Stimulated activated CD8-positive, alpha-beta memory T cell treated with anti-CD3 and anti-CD28 coated beads, Interleukin-7, amount 100 ng/mL, for 24 hours (primary cell): Measurements from ENCODE around the gene CRYBG2.
A peak's percentile ranks its signal among the peaks of the same experiment; 100 is the strongest.
"Not testable (repeated sequence)": the region's sequence is repeated elsewhere in the genome, so short reads cannot be mapped to it uniquely, and the experiment has no call there.

Experiments used
- DNase-seq: peaks from one replicate; pipeline ENCODE4 v3.0.0-alpha.2; 2020; ENCODE audit warnings: low read depth

The CRYBG2 gene

DNA sequence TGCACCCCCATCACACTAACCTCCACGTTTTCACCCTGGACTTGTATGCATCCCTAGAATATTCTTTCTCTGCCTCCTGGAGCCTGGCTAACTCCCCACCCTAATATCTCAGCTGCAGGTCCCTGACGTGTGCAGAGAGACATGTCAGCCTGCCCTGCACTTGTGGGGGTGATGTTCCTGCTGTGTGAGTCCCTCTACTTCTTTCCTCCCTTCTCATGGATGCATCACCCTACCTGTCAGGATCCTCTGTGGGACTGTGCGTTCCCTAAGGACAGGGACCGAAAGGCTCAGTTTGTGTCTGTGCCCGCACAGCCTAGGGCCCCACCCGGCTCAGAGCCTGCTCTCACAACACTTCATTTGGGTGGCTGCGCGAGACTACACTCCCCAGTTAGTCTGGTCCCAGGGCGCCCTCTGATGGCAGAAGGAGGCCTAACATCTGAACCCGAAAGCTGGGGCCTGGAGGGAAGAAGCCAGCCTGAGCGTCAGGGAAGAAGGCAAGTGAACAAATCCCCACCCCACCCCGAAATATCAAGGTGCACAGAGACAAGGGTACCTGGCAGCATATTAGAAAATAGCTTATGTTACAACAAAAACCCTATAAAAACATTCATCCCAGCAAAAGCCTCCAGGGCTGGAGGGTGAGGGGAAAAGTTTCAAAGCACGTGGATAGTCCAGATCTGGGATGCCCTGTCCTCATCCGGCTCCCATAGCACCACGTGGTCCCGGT lies 32.5 kb downstream of the CRYBG2 start:
- peak; percentile 97 for DNase-seq

DNA sequence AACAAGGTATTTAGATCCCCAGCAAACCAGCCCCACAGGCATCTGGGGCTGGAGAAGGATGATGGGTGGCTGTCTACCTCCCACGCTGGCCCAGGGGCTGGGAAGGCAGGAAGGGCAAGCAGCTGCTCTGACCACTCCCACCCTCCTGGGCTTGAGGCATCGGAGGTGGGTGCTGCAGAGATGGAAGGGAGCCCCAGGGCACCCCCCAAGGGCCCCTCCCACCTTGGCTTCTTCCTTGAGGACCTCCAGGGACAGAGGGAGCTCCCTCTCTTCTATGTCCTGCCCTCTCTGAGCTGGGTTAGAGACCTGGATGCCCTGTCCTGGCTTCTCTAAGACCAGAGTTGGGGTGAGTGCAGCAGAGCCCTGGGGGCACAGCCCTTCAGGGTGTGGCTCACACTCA lies 33.0 kb downstream of the CRYBG2 start:
- no peak for DNase-seq

DNA sequence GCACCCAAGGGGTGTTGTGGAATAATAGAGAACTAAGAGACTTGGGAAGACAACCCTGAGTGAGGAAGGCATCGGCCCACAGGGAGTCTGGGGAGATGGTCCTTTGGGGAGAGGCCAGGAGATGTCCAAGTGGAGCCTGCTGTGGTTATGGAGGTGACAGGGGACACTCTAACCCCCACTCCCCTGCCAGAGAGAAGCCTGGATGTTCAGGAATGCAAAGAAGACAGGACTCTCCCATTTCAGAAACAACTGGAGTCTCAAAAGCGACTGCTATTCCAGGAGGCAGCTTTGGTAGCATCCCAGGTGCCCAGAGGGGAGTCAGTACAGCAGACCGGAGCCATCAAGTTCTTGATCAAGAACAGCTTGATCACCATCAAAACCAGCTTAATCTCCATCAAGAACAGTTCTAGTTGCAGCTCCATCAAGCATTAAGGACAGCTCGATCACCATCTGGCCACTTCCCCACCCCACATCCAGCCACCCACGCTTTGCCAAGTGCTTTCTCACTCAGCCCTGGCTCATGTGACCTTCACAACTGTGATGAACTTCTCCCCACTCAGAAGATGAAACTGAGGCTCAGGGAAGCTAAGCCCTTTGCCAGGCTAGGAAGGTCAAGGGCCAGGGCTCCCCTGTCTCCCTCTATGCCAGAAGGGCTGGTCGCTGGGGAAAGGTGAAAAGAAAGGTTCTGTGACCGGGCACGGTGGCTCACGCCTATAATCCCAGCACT lies 35.4 kb downstream of the CRYBG2 start:
- DNase-seq = no peak

DNA sequence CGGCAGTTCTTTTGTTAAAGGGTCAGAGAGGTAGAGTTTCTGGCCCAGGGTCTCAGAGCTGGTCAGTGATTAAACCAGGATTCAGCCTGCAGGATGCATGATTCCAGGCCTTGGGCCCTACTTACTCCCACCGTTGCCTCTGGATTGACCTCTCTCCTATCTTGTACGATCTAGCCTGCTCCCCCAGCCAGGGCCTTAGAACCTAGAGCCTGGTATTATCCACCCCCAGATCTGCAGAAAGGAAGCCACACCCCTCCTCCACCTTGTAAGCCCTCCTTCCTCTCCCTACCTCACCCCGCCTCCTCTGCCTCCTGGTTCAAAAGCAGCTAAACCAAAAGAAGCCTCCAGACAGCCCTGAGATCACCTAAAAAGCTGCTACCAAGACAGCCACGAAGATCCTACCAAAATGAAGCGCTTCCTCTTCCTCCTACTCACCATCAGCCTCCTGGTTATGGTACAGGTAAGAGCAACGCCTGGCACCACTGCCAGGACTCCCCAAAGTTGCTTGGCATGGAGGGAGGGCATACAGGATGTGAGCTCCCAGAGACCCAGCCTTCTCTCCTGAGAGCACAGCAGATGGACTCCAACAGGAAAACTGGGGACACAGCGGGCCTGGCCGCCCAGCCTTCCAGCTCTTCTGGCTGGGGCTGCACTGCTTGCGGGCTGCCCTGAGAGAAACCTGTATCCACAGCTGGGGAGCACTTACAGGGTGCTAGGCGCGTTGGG lies 36.2 kb downstream of the CRYBG2 start, which contains the start of gene CD52:
CD52 (plus strand) TSS at position 347 of the 726 bp plus-strand sequence; CDS start at position 407, 60 bp downstream.
- peak; percentile 32 for DNase-seq

DNA sequence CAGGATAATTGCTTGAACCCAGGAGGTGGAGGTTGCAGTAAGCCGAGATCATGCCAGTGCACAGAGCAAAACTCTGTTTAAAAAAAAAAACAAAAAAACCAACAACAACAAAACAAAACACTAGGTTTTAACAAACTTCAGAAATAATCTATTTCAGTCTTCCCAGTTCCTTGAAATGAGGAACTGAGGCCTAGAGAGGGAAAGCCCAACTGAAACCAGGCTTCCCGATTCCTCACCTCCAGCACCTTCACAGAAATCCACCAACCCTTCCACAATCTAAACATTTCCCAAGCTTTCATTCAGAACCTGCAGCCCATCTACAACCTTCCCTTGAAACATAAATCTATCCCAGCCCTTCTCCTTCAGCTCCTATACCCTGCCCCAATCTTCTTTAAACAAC lies 36.8 kb downstream of the CRYBG2 start:
- DNase-seq = no peak

DNA sequence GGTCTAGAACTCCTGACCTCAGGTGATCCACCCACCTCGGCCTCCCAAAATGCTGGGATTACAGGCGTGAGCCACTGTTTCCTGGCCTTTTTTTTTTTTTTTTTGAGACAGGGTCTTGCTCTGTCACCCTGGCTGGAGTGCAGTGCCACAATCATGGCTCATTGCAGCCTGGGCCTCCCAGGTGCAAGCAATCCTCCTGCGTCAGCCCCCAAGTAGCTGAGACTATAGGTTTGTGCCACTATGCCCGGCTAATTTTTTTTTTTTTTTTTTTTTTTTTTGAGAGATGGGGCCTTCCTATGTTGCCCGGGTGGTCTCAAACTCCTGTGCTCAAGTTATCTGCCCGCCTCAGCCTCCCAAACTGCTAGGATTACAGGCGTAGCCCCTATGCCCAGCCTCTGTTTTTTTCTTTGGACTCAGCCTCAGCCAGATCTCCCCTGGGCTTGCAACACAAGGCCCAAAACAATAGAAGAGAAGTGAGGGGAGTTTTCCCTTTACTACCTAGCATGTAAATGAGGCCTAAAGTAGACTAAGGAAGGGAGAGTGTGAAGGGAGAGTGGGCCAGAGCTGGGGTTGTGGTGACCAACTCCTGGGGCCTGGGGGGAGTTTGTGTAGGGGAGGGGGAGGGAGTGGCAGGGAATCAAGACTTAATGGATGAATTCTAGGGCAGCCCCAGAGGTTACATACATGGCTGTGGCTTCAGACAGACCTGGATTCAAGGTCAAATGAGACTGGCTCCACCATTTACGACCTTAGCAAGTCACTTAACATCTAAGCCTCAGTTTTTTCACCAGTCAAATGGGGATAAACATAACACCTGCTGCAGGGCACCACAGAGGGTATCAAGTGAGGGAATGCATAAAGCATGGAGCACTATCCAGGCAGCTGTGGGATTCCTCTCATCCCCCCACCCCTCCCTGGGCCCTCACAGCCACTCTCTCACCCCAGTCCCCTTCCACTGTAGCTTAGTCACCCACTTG lies 37.8 kb downstream of the CRYBG2 start:
- DNase-seq = no peak

DNA sequence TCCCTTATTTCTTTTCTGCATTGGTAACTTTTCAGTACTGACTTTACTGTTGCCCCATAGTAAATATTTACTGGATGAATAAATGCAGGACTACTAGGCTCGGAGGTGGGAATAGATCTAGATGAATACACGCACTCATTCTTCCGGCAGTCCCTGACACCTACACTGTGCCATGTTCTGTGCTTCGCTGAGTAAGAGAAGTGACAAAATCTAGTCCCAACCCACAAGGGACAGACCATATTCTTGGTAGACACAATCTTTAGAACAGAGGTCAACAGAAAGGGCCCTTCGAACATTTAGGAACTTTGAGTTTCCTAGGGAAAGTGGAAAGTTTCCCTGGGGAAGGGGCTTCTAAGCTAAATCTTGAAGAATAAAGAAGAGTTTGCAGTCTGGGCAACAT lies 39.4 kb downstream of the CRYBG2 start:
- DNase-seq = no peak

DNA sequence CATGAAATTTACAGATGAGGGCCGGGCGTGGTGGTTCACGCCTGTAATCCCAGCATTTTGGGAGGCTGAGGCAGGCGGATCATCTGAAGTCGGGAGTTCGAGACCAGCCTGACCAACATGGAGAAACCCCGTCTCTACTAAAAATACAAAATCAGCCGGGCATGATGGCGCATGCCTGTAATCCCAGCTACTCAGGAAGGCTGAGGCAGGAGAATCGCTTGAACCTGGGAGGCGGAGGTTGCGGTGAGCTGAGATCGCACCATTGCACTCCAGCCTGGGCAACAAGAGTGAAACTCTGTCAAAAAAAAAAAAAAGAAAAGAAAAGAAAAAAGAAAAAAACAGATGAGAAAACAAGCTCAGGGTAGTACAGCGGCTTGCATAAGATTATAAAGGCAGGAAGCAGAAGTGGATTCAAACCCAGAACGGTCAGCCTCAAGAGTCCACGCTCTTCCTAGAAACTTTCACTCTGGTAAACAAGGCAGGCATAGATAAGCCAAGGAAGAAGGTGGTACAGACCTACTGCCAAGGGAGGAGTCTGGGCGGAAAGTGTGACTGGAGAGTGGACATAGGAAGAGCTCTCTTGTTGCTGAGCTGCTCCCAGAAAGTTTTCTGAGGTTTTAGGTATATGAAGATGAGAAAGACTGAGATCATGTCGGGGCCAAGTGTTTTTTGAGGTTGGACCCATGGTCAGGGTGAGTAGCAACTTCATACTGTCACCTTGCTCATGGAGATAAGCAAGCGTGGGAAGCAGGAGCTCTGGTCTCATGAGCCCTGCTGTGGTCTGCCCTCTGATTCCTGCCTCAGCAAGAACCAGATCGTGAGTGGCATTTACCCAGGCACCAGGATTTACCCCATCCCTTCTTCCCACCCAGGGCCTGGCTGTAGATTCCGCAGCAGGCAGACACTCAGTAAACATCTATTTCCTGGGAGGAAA lies 45.7 kb downstream of the CRYBG2 start:
- DNase-seq = not testable (repeated sequence)

DNA sequence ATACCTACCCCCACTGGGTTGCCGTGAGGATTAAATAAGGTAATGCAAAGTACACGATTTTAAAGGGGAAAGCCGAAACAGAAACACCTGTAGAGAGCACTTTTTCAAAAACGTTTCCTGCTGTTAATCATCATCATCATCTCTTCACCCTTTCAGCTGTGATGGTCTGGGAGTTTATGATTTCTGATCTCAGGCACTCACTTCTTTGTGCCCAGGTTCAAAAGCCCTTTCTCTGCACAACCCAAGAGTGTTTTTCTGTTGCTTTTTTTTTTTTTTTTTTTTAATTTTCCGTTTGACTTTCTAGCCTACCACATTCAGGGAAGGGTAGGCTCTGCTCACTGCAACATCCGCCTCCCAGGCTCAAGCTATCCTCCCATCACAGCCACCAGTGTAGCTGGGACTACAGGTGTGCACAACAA lies 46.6 kb downstream of the CRYBG2 start:
- no peak for DNase-seq

DNA sequence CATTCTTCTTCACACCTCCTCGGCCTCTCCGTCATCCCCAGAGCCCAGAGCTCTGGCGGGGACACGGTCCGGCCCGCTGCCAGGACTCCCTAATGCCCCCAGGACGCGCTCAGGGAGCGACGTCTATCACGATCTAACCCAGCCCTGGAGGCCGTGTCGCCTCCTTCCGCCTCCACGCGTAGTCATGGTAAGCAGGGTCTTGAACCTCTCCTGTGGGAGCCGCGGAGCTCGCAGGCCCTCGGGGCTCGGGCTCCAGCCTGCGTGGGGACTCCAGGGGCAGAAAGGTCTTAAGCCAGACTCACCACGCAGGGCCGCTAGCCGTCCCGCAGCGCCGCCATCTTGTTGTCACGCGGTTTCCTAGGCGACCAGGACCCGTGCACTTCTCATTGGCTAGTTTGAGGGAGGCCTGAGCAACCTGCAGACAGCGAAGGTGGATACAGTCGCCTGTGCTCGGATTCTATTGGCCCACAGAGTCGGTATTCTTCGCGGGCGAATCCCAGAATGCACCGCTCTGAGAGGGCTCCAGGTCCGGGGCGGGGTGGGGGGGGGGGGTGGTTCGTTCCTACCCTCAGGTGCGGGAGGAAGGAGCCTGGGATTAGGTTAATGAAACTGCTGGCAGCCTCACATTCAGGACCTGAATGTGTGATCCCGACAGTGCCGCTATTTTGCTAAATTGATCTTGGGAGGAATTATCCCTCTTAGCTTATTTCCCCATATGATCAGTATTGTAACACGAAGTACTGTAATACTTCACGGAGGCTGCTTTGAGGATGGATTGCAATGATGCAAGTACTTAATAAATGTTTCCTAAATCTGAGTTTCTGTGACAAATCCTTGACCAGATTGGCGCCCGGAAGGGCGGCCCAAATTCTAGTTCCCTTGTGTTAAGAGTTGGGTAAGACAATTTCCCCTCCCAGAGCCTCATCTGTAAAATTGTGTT lies 47.4 kb downstream of the CRYBG2 start, which contains the start of gene UBXN11:
UBXN11 (minus strand) TSS at position 347 of the 940 bp plus-strand sequence. CDS start 3,753 bp downstream, outside the sequence.
- DNase-seq = peak; percentile 84

DNA sequence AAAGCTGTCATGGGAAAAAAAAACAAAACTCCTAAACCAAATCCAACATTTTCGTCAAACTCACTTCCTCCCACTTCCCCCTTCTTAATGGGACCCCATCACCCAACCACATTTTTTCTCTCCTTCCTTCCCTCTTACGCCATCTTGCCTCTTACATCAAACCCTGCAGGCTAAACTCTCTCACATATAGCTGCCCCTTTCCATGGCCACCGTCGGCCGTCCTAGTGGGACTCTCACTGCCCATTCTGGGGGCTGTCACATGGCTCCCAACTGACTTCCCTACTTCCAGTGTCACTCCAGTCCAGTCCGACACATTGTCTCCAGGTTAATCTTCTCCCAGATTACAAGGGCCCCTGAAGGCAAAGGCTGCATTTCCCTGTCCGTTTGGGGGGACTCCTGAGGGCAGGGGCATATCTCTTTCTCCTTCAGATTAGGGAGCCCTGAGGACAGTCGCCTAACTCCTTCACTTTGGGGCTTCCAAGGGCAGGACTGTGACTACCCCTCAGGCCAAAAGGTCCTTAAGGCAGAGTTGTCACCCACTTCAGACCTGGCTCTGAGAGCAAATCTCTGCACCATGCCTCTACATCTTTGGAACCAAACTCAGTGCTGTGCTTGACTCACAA lies 48.2 kb downstream of the CRYBG2 start:
- DNase-seq = no peak

DNA sequence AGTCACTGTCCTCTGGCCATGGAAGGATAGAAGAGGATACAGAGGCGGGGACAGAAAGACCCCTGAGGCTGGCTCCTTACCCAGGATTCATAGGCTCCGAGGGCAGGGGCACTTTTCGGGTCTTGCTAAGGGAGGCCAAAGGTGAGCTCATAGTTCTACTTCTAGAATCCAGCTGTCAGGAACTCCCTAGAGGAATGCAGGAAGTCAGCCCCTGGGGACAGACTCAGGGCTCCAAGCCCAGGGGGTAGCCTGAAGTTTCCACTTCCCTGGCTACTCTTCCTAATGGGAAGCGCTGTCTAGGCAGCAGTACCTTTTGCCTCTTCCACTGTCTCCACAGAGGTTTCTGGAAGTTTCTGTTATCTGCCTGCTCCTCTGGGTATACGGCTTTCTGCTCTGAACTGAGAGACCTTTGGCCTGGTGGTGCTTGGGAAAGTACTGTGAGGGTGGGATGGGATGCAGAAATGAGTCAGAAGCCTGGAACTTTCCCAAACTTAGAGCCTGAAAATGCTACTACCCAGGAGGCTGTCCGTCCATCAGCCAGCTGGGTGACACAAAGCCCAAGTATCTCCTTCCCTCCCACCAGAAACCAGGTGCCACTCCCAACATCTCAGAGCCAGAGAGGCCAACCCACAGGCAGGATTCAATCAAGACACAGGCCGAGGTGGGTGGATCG lies 51.1 kb downstream of the CRYBG2 start:
- DNase-seq = no peak

DNA sequence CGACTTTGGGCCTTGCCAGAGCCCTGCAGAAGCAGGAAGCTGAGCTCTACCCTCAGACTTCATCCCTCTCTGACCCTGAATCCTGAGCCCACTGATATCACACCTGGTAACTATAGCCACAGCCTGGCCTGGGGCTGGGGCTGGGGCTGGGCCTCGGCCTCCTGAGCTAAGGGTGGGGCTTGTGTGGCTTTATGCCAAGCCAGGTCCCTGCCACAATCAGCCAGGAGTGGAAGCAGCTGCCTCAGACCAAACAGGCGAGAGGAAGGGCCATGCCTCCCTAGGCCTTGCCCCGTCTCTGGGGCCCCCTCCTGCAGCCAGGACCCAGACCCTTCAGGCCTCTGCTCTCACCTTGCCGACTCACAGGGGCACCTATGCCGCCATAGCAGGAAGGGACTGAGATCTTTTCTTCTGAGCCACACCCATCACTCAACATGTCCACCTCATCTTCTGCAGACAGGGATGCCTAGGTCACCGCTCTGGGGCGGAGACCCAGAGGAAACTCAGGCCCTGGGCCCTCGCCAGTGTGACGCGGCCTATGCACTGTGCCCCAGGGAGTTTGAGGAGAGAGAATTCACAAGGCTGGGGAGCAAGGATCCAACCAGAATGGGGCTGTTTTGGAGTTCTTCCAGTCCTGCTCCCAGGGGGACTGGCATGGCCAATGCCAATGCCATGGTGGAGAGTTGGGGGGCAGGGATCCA lies 53.2 kb downstream of the CRYBG2 start:
- DNase-seq = no peak

DNA sequence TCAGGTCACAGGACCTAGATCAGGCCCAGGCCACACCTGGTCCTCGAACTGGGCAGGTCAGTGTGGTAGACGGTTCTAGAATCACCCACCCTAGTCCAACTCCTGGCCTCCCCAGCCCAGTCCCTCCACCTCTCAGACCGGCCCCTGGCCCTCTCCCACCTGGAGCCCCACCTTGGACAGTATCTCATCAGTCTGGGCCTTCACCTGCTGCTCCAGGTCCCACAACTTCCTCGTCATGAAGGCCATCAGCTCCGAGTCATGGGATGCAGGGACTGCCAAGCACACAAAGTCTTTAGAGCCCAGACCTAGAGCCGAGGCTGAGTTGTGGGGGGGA lies 56.2 kb downstream of the CRYBG2 start:
- DNase-seq = no peak

DNA sequence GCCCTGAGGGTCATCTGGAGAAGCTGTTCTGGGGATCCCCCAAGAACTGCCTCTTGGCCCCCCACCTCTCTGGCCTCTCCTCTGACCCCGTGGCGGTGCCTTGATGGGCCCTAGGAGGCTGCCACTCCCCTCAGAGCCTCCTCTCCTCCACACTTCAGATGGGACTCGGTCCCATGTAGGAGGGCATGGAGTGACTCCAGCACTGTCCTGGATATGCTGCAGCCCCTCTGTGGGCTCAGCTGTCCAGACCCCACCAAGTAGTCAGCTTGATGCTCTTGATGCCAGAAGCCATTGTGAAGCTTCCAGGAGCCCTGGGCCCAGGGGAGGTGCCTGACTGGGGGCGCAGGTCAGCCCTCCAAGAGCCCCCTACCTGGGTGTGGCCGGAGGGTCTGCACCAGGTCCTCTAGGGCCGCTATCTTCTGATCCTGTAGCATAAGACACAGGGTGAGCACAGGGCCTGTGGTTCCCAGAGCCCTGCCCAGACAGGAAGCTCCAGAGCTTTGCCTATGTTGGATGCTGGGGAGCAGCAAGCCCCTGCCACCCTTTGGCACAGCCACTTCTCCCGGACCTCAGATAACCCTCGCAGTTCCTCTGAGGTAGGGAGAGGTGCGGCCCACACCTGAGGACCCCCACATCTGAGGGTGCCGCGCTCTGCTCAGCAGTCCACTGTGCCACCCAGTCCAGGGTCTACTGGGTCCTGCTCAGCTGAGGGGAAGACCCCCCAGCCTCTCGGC lies 56.7 kb downstream of the CRYBG2 start:
- no peak for DNase-seq

DNA sequence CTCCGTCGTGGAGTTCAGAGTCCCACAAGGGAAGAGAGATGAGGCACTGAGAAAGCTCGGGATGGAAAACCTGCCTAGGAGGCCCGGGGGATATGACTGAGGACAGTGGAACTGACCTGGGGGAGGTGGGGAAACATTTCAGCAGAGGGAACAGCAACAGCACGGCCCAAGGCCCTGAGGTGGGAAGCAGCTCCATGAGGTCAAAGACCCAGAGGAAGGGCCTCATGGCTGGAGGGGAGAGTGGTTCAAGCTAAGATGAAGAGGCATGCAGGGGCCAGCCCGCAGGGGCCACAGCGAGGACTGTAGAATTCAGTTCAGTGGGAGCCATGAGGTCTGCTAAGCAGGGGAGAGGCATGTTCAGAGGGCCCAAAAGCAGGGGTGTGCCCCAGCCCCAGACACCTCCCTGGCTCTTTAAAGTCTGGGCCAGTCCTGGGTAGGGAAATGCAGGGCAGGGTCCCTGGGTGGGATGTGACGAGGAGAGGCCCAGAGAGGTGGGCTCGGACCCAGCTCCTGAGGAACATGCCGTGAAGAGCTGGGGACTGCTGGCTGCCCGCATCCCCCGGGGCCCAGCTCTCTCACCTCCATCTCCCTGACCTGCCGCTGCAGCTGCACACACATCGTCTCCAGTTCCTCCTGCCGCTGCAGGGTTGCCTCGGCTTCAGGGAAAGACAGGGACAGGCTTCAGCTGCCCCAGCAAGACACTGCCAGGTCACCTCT lies 57.4 kb downstream of the CRYBG2 start:
- no peak for DNase-seq
